Sciatic nerve (tissue), 2 donors: Measurements from ENCODE around the gene IRF4. TPM values are rescaled to one million over a fixed set of nuclear protein-coding genes. Genes with fewer than 3 reads are reported as not detected.
A peak's percentile ranks its signal among the peaks of the same experiment; 100 is the strongest.
"Not testable (repeated sequence)": the region's sequence is repeated elsewhere in the genome, so short reads cannot be mapped to it uniquely, and the experiment has no call there.

ENCODE experiments used
- ATAC-seq: fragments of 200-7000 bp; cut with Tn5 transposase; one replicate; pipeline ENCODE4 v1.9.1; 2020; ENCODE audit warnings: mild to moderate bottlenecking, moderate library complexity
- DNase-seq: peaks from one replicate; pipeline ENCODE4 v3.0.0-alpha.2; 2020; ENCODE audit warnings: low spot score
- intact Hi-C: fragments of 100-400 bp; cut with DNase I; formaldehyde crosslinking; loops from one replicate; pipeline ENCODE4 v1.14.2; 2022
- total RNA-seq: library from RNA; stranded (reverse); fragmentation: NEBNext Ultra II Directional; extraction: Animal tissue kit (Norgen Biotek cat#: 25700); gene quantifications from one replicate; pipeline ENCODE4 v1.2.1, GENCODE V29; 2021
- donor health status: DM: no; HTN: no; CAD: no.
- donor health status: DM: no; HTN: no; CAD: no.

Gene IRF4
- total RNA-seq, 1 donor from 2014 or later, result 4.7 TPM

DNA sequence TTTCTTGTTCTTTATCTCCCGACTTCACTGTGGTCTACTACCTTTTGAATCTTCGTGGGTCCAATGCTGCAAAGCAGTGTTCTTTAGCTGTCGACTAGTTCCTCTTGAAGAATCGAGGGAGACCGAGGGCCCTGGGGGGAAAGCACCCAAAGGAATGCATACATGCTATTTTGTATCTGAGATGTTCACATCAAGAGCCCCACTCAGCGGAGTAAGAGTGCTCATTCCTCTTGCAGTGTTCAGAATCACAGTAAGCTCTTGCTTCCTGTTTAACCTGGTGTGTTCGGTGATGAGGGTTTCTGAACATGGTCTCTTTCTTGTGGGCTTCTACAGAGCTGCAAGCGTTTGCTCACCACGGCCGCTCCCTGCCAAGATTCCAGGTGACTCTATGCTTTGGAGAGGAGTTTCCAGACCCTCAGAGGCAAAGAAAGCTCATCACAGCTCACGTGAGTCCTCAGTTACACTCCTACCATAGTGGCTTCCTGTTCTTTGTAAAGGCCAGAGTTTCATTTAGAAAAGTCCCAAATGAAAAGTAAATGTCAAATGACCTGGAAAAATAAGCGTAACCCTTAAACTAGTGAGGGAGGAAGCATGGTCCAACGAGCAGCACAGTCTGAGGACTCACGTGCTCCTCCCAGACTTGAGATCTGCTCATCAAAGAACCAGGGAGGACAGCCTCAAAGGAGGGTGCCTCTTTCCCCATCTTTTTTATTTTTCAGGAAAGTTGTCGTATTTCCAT, 13.3 kb downstream of the IRF4 start:
- ATAC-seq (no peak), DNase-seq (no peak)
- intact Hi-C loops, result no loop called here

DNA sequence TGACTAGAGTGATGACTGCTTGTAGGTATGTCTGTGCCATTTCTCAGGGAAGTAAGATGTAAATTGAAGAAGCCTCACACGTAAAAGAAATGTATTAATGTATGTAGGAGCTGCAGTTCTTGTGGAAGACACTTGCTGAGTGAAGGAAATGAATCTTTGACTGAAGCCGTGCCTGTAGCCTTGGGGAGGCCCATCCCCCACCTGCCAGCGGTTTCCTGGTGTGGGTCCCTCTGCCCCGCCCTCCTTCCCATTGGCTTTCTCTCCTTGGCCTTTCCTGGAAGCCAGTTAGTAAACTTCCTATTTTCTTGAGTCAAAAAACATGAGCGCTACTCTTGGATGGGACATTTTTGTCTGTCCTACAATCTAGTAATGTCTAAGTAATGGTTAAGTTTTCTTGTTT, 16.6 kb downstream of the IRF4 start:
- no peak for DNase-seq
- ATAC-seq, result no peak
- intact Hi-C loops, result no loop called here

DNA sequence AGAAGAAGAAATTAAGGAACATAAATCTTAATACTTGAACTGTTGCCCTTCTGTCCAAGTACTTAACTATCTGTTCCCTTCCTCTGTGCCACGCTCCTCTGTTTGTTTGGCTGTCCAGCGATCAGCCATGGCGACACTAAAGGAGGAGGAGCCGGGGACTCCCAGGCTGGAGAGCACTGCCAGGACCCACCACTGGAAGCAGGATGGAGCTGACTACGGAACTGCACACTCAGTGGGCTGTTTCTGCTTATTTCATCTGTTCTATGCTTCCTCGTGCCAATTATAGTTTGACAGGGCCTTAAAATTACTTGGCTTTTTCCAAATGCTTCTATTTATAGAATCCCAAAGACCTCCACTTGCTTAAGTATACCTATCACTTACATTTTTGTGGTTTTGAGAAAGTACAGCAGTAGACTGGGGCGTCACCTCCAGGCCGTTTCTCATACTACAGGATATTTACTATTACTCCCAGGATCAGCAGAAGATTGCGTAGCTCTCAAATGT, 17.1 kb downstream of the IRF4 start:
- DNase-seq (no peak), ATAC-seq (peak; percentile 92)
- intact Hi-C loops, result no loop called here

DNA sequence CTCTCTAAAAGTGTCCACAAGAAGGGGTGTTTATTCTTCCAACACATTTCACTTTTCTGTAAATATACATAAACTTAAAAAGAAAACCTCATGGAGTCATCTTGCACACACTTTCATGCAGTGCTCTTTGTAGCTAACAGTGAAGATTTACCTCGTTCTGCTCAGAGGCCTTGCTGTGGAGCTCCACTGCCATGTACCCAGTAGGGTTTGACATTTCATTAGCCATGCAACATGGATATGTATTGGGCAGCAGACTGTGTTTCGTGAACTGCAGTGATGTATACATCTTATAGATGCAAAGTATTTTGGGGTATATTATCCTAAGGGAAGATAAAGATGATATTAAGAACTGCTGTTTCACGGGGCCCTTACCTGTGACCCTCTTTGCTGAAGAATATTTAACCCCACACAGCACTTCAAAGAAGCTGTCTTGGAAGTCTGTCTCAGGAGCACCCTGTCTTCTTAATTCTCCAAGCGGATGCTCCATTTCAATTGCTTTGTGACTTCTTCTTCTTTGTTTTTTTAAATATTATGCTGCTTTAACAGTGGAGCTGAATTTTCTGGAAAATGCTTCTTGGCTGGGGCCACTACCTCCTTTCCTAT, 17.9 kb downstream of the IRF4 start:
- no peak for DNase-seq
- intact Hi-C loops, result no loop called here
- no peak for ATAC-seq

DNA sequence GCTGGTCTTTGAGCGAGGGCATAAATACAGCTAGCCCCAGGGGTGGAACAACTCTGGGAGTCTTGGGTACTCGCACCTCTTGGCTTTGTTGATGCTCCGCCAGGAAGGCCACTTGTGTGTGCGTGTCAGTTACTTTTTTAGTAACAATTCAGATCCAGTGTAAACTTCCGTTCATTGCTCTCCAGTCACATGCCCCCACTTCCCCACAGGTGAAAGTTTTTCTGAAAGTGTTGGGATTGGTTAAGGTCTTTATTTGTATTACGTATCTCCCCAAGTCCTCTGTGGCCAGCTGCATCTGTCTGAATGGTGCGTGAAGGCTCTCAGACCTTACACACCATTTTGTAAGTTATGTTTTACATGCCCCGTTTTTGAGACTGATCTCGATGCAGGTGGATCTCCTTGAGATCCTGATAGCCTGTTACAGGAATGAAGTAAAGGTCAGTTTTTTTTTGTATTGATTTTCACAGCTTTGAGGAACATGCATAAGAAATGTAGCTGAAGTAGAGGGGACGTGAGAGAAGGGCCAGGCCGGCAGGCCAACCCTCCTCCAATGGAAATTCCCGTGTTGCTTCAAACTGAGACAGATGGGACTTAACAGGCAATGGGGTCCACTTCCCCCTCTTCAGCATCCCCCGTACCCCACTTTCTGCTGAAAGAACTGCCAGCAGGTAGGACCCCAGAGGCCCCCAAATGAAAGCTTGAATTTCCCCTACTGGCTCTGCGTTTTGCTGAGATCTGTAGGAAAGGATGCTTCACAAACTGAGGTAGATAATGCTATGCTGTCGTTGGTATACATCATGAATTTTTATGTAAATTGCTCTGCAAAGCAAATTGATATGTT, 19.2 kb downstream of the IRF4 start:
- ATAC-seq (no peak), DNase-seq (no peak)
- intact Hi-C loops, result no loop called here

DNA sequence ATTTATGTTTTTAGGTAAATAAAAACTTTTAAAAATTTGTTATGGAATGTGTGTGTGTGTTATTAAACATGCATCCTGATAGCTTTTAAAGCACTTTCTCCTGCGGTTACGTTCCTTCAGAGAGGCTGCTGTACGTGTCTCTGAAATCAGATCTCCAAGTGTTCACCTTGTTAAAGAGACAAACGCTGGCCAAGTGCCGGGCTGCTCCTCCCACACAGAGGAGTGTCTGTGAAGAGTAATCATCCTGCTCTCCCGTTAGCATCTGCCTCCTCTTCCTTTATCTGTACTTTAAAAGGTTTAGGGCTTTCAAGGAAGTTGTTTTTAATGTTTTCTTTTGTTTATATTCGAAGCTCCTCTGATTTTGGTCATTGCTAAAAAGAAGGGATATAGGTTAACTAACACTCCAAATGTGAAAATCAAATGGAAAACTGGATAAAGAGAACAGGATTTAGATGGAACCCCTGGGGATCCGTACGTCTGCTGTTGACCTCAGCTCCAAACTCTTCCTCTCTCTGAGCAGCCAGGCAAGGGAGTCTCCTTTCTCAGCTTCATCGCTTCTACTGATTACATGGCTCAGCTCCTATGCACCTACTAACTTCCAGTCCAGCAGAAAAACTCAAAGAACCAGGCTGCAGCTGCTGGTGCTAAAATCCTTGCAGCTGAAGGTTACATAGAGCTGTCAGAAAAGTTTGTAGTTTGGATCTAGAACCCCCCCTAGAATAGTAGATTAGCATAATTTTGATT, 20.0 kb downstream of the IRF4 start:
- no peak for ATAC-seq
- intact Hi-C loops, result no loop called here
- DNase-seq, result no peak

DNA sequence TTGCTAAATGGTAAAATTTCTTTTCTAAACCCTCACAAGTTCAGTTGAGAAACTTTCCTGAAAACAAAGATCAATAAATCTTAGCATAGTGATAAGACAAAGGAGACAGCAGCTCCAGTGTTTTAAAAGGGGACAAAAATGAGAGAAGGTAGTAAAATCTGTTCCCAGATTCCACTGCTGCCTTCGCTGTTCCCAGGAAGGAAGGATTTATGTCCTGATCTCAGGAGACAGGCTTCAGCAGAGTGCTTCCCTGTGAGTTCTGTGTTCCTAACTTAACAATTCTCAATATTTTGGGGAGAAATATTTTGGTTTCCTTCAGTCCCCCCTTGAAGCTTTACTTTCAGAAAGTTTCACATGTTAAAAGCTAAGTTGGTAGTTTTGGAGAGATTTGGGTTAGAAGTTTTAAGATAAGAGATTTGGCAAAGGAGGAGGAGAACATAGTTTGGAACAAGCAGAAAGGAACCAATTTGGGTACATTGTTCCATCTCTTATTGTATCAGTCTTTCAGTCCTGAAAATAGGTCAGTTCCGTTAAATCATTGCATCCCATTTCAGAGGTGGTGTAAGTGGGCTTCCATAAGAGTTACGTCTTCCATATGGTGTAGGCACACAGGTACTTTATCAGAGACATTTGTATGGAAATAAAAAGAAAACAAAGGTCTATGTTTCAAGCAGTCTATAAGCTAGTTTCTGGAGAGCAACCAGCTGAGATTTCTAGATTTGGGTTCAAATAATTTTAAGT, 20.8 kb downstream of the IRF4 start:
- intact Hi-C loops, result no loop called here
- DNase-seq, result no peak
- no peak for ATAC-seq

DNA sequence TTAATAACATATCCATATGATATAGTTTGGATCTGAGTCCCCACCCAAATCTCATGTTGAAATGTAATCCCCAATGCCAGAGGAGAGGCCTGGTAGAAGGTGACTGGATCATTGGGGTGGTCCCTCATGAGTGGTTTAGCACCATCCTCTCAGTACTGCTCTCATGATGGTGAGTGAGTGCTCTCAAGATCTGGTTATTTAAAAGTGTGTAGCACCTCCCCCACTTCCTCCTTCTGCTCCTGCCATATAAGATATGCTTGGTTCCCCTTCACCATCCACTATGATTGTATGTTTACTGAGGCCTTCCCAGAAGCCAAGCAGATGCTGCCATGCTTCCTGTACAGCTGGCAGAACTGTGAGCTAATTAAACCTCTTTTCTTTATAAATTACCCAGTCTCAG, 22.9 kb downstream of the IRF4 start:
- ATAC-seq (no peak), DNase-seq (no peak)
- intact Hi-C loops, result no loop called here

DNA sequence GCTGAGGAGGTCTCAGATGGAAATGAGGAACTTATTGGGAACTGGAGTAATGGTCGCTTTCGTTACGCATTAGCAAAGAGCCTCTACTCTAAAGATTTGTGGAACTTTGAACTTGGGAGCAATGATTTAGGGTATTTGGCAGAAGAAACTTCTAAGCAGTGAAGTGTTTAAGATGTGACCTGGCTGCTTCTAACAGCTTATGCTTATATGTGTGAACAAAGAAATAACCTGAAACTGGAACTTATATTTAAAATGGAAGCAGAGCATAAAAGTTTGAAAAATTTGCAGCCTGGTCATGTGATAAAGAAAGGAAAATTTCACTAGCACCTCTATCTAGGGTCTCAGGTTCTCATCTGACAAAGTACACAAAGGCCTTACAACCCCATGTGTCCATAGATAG, 23.5 kb downstream of the IRF4 start:
- DNase-seq (no peak), ATAC-seq (no peak)
- intact Hi-C loops, result no loop called here

DNA sequence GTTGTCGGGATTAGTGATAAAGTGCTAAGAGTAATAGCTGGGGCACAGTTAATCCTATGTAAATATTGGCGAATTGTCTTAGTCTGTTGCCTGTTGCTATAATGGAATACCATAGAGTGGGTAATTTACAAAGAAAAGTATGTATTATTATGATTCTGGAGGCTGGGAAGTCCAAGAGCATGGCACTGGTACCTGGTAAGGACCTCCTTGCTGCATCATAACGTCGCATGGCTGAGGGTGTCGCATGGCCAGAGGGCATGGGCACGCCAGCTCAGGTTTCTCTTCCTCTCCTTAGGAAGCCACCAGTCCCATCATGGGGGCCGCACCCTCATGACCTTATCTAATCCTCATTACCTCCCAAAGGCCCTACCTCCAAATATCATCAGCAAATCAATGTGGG, 29.7 kb downstream of the IRF4 start:
- DNase-seq (no peak), ATAC-seq (no peak)
- intact Hi-C loops, result no loop called here

DNA sequence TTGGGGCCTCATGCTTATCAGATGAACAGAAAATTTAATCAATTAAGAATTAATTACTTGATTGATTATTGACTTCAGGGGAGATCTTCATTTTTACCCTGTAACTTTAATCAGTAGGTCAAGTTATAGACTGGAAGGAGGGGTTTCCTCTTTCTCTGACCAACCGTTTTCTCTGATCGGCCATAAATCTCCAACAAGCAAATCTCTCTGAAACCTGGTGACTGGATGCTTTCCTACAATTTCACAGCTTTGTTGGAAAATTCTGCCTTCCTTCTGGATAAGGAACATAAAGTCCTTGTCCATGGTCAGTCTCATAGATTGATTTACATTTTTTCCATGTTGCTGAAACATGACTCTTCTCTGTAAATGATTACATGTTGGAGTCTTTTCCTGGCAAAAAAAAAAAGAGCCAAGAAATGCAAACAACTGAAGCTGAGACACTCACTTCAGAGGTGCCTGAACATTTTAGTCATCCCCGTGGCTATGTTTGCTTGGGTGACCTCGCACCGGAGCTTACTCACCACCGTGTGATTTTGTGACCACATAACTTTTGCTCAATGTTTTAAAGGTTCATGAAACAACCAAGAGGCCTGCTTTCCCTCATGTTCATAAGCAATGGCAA, 31.0 kb downstream of the IRF4 start:
- ATAC-seq, result peak; percentile 75
- DNase-seq, result no peak
- intact Hi-C loops, result no loop called here

DNA sequence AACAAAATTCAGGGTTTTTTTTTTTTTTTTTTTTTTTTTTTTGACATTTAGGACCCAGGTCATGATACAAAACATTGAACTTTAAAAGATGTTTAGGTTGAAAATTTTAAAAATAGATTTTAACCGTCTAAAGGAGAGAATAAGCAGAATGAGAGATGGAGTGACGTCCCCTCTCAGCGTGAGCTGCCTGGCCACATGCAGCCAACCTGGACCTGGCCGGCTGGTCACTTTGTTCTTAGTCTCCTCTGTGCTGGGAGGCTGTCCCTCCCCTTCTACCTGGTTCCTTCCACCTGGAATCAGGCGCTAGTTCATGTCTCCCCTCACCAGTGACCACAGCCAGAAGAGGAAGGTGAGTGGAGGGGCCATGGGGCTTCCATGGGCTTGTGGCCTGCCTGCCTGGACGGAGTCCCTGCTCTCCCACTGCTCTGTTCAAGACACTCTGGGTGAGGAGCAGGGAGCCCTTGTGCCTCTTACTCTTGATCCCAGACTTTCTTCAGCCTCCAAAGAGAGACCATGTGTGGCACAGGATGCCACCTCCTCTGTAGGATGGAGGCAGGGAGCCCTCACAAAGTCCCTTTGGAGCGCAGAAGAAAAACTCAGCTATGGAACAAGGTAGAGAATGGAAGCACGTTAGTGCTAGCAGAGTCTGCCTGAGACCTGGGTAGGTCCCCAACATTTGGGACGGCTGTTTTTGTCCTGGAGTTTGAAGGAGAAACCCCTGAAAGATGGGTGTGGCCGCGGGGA, 31.7 kb downstream of the IRF4 start:
- DNase-seq, result no peak
- intact Hi-C loops, result no loop called here
- no peak for ATAC-seq

DNA sequence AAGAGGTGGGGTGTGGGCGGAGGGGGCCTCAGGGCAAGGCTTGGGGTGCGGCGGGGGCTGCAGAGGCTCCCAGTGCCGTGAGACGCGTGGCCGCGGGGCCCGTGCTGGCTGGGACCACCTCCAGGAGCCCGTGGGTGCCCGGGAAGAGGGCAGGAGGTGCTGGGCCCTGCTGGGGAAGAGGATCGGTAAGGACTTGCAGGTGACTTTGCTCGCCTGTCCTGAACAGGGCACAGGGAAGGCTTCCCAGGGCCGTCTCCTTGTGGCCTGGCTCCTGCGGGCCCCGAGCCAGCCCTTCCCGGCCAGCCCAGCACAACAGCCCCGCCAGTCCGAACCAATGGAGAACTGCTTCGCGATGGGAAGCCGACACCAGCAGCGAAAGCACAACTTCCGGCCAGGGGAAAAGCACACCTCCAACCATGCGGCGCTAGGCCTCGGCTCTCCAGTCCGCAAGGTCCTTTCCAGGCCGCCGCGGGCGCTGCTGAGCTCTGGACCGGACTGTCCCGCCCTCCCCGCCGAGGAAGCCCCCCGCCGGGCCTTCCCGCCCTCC, 32.3 kb downstream of the IRF4 start:
- intact Hi-C loops, result no loop called here
- ATAC-seq (no peak), DNase-seq (no peak)

DNA sequence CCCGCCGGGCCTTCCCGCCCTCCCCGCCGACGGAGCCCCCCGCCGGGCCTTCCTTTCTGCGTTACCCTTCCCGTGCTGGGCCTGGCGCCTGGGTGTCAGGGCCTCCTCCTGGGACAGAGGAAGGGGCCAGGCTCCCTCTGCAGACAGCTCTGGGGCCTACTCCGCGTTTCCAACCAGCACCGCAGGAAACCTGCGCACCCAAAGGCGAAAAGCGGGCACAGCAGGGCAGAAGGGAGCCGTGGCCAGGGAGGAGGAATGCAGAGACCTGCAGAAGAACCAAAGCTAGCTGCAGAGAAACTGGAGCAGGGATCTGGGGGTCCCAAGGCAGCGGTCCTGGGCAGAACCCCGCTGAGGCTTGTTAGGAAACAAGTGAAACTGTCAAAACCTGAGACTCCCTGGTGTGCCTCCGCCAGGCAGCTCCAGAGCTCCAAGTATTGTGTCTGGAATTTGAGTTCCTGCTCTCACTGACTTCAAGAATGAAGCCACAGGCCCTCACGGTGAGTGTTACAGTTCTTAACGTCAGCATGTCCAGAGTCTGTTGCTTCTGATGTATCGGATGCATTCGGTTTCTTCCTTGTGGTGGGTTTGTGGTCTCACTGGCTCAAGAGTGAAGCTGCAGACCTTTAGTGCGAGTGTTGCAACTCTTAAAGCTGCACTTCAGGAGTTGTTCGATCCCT, 33.3 kb downstream of the IRF4 start:
- intact Hi-C loops, result no loop called here
- no peak for DNase-seq
- ATAC-seq, result no peak

DNA sequence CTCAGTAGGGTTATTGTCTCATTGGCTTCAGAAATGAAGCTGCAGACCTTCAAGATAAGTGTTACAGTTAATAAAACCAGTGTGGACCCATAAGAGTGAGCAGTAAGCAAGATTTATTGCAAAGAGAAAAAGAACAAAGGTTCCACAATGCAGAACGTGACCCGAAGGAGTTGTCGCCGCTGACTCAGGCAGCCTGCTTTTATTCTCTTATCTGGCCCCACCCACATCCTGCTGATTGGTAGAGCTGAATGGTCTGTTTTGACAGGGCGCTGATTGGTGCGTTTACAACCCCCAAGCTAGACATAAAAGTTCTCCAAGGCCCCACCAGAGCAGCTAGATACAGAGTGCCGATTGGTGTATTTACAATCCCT, 33.9 kb downstream of the IRF4 start:
- ATAC-seq, DNase-seq, intact Hi-C loops: not testable (repeated sequence)

DNA sequence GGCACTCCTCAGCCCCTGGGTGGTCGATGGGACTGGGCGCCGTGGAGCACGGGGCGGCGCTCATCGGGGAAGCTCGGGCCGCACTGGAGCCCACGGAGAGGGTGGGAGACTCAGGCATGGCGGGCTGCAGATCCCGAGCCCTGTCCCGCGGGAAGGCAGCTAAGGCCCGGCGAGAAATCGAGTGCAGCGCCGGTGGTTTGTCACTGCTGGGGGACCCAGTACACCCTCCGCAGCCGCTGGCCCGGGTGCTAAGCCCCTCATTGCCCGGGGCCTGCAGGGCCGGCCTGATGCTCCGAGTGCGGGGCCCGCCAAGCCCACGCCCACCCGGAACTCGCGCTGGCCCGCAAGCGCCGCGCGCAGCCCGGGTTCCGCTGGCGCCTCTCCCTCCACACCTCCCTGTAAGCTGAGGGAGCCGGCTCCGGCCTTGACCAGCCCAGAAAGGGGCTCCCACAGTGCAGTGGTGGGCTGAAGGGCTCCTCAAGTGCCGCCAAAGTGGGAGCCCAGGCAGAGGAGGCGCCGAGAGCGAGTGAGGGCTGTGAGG, 34.7 kb downstream of the IRF4 start:
- DNase-seq, intact Hi-C loops, ATAC-seq: not testable (repeated sequence)
